ENCODE measurements around the gene ARHGAP42. TPM values are rescaled to one million over a fixed set of nuclear protein-coding genes. Genes with fewer than 3 reads are reported as not detected.

Gene ARHGAP42
- total RNA-seq, 2 experiments from 2014 or later: 0.50 to 0.92 TPM

GRCh38 chr11:100794446-100794845 is 107.4 kb downstream of the ARHGAP42 start:
- ATAC-seq (no peak), DNase-seq (no peak)
- Mint-ChIP-seq H3K36me3 (ENCODE audit: low read depth) (no peaks in the 10 kb centered on the region), H3K27ac (no peak overlapping the region), H3K4me3 (no peak overlapping the region), H3K27me3 (ENCODE audit: low read depth) (no peaks in the 10 kb centered on the region), H3K4me1 (ENCODE audit: low read depth) (no peaks in the 10 kb centered on the region), H3K9me3 (ENCODE audit: insufficient read depth) (no peaks in the 10 kb centered on the region)
- ChIA-PET CTCF (no interaction called here), POLR2A (no interaction called here)

GRCh38 chr11:100799445-100799844 is 112.4 kb downstream of the ARHGAP42 start:
- Mint-ChIP-seq H3K9me3 (ENCODE audit: insufficient read depth) (no peaks in the 10 kb centered on the region), H3K4me3 (no peak overlapping the region), H3K36me3 (ENCODE audit: low read depth) (no peaks in the 10 kb centered on the region), H3K27me3 (ENCODE audit: low read depth) (no peaks in the 10 kb centered on the region), H3K4me1 (ENCODE audit: low read depth) (no peaks in the 10 kb centered on the region), H3K27ac (no peak overlapping the region)
- POLR2A ChIA-PET: no interaction called here
- CTCF ChIA-PET: no interaction called here
- DNase-seq (no peak), ATAC-seq (no peak)

- H3K36me3 Mint-ChIP-seq (ENCODE audit: low read depth): no peaks in the 10 kb centered on the region
- CTCF ChIA-PET: no interaction called here
- H3K4me1 Mint-ChIP-seq (ENCODE audit: low read depth): no peaks in the 10 kb centered on the region
Measured at GRCh38 chr11:100800202-100800601, 113.1 kb downstream of the ARHGAP42 start.

GRCh38 chr11:100801225-100801999 is 114.3 kb downstream of the ARHGAP42 start:
- H3K4me1 Mint-ChIP-seq (ENCODE audit: low read depth): no peaks in the 10 kb centered on the region
- no peak overlapping the region for H3K4me3 Mint-ChIP-seq
- H3K9me3 Mint-ChIP-seq (ENCODE audit: insufficient read depth): no peaks in the 10 kb centered on the region
- no peaks in the 10 kb centered on the region for H3K36me3 Mint-ChIP-seq (ENCODE audit: low read depth)
- POLR2A ChIA-PET: no interaction called here
- H3K27me3 Mint-ChIP-seq (ENCODE audit: low read depth): no peaks in the 10 kb centered on the region
- no peak for ATAC-seq
- H3K27ac Mint-ChIP-seq: no peak overlapping the region
- CTCF ChIA-PET: no interaction called here
- no peak for DNase-seq

More at GRCh38 chr11:100800202-100800601, 113.1 kb downstream of the ARHGAP42 start:
- no peaks in the 10 kb centered on the region for H3K27me3 Mint-ChIP-seq (ENCODE audit: low read depth)
- no peak overlapping the region for H3K27ac Mint-ChIP-seq
- no peak for ATAC-seq
- POLR2A ChIA-PET: no interaction called here
- no peak for DNase-seq
- no peak overlapping the region for H3K4me3 Mint-ChIP-seq
- no peaks in the 10 kb centered on the region for H3K9me3 Mint-ChIP-seq (ENCODE audit: insufficient read depth)

GRCh38 chr11:100805506-100806199 is 118.6 kb downstream of the ARHGAP42 start:
- Mint-ChIP-seq H3K27ac (no peak overlapping the region), H3K36me3 (ENCODE audit: low read depth) (no peaks in the 10 kb centered on the region), H3K27me3 (ENCODE audit: low read depth) (no peaks in the 10 kb centered on the region), H3K4me3 (no peak overlapping the region), H3K9me3 (ENCODE audit: insufficient read depth) (no peaks in the 10 kb centered on the region), H3K4me1 (ENCODE audit: low read depth) (no peaks in the 10 kb centered on the region)
- ChIA-PET CTCF (no interaction called here), POLR2A (no interaction called here)
- no peak for ATAC-seq
- no peak for DNase-seq

GRCh38 chr11:100806296-100806695 is 119.2 kb downstream of the ARHGAP42 start:
- Mint-ChIP-seq H3K4me1 (ENCODE audit: low read depth) (no peaks in the 10 kb centered on the region), H3K36me3 (ENCODE audit: low read depth) (no peaks in the 10 kb centered on the region), H3K27ac (no peak overlapping the region), H3K9me3 (ENCODE audit: insufficient read depth) (no peaks in the 10 kb centered on the region), H3K27me3 (ENCODE audit: low read depth) (no peaks in the 10 kb centered on the region), H3K4me3 (no peak overlapping the region)
- no peak for ATAC-seq
- CTCF ChIA-PET: no interaction called here
- no peak for DNase-seq
- POLR2A ChIA-PET: no interaction called here

- H3K4me3 Mint-ChIP-seq: no peak overlapping the region
- no peaks in the 10 kb centered on the region for H3K9me3 Mint-ChIP-seq (ENCODE audit: insufficient read depth)
- no peaks in the 10 kb centered on the region for H3K36me3 Mint-ChIP-seq (ENCODE audit: low read depth)
- POLR2A ChIA-PET: no interaction called here
- no peaks in the 10 kb centered on the region for H3K4me1 Mint-ChIP-seq (ENCODE audit: low read depth)
- ATAC-seq: no peak
- DNase-seq: no peak
- no peaks in the 10 kb centered on the region for H3K27me3 Mint-ChIP-seq (ENCODE audit: low read depth)
- CTCF ChIA-PET: no interaction called here
- H3K27ac Mint-ChIP-seq: no peak overlapping the region
Measured at GRCh38 chr11:100808904-100809491, 121.9 kb downstream of the ARHGAP42 start.

GRCh38 chr11:100810146-100810545 is 123.1 kb downstream of the ARHGAP42 start:
- ChIA-PET CTCF (no interaction called here), POLR2A (no interaction called here)
- DNase-seq (no peak), ATAC-seq (no peak)
- Mint-ChIP-seq H3K9me3 (ENCODE audit: insufficient read depth) (no peaks in the 10 kb centered on the region), H3K4me1 (ENCODE audit: low read depth) (no peaks in the 10 kb centered on the region), H3K36me3 (ENCODE audit: low read depth) (no peaks in the 10 kb centered on the region), H3K27me3 (ENCODE audit: low read depth) (no peaks in the 10 kb centered on the region), H3K27ac (no peak overlapping the region), H3K4me3 (no peak overlapping the region)

- ATAC-seq: no peak
- Mint-ChIP-seq H3K27ac (no peak overlapping the region), H3K36me3 (ENCODE audit: low read depth) (no peaks in the 10 kb centered on the region), H3K9me3 (ENCODE audit: insufficient read depth) (no peaks in the 10 kb centered on the region), H3K27me3 (ENCODE audit: low read depth) (no peaks in the 10 kb centered on the region), H3K4me1 (ENCODE audit: low read depth) (no peaks in the 10 kb centered on the region), H3K4me3 (no peak overlapping the region)
- DNase-seq: no peak
- CTCF ChIA-PET: no interaction called here
- POLR2A ChIA-PET: no interaction called here
Measured at GRCh38 chr11:100810666-100811065, 123.6 kb downstream of the ARHGAP42 start.

GRCh38 chr11:100812517-100812916 is 125.4 kb downstream of the ARHGAP42 start:
- ATAC-seq: no peak
- CTCF ChIA-PET: no interaction called here

GRCh38 chr11:100815787-100816330 is 128.8 kb downstream of the ARHGAP42 start:
- no peaks in the 10 kb centered on the region for H3K27me3 Mint-ChIP-seq (ENCODE audit: low read depth)
- H3K4me3 Mint-ChIP-seq: no peak overlapping the region
- H3K36me3 Mint-ChIP-seq (ENCODE audit: low read depth): no peaks in the 10 kb centered on the region
- no peaks in the 10 kb centered on the region for H3K4me1 Mint-ChIP-seq (ENCODE audit: low read depth)
- ChIA-PET CTCF (no interaction called here), POLR2A (no interaction called here)
- H3K27ac Mint-ChIP-seq: no peak overlapping the region
- H3K9me3 Mint-ChIP-seq (ENCODE audit: insufficient read depth): no peaks in the 10 kb centered on the region
- DNase-seq (no peak), ATAC-seq (no peak)

More at GRCh38 chr11:100812517-100812916, 125.4 kb downstream of the ARHGAP42 start:
- H3K4me1 Mint-ChIP-seq (ENCODE audit: low read depth): no peaks in the 10 kb centered on the region
- H3K4me3 Mint-ChIP-seq: no peak overlapping the region
- H3K9me3 Mint-ChIP-seq (ENCODE audit: insufficient read depth): no peaks in the 10 kb centered on the region
- H3K27me3 Mint-ChIP-seq (ENCODE audit: low read depth): no peaks in the 10 kb centered on the region
- no peaks in the 10 kb centered on the region for H3K36me3 Mint-ChIP-seq (ENCODE audit: low read depth)
- no peak for DNase-seq
- H3K27ac Mint-ChIP-seq: no peak overlapping the region
- POLR2A ChIA-PET: no interaction called here

GRCh38 chr11:100816823-100817222 is 129.7 kb downstream of the ARHGAP42 start:
- Mint-ChIP-seq H3K4me1 (ENCODE audit: low read depth) (no peaks in the 10 kb centered on the region), H3K36me3 (ENCODE audit: low read depth) (no peaks in the 10 kb centered on the region), H3K27ac (no peak overlapping the region), H3K4me3 (no peak overlapping the region), H3K27me3 (ENCODE audit: low read depth) (no peaks in the 10 kb centered on the region), H3K9me3 (ENCODE audit: insufficient read depth) (no peaks in the 10 kb centered on the region)
- ATAC-seq: no peak
- POLR2A ChIA-PET: no interaction called here
- DNase-seq: no peak
- CTCF ChIA-PET: no interaction called here

All from activated CD8-positive, alpha-beta T cell treated with anti-CD3 and anti-CD28 coated beads, Interleukin-2, amount 10 ng/mL, durations not matched to agents 7 days and 5 days (primary cell).